Upper lobe of left lung (tissue), 6 donors: ENCODE results near the gene EPHB1. TPM values are rescaled to one million over a fixed set of nuclear protein-coding genes. Genes with fewer than 3 reads are reported as not detected.

ENCODE experiments used
- ATAC-seq, 2 donors: fragments of 200-7000 bp; cut with Tn5 transposase; one replicate each; pipeline ENCODE4 v1.9.1; 2022; ENCODE audit warnings: mild to moderate bottlenecking in 2 of 2, moderate library complexity in 2 of 2; ENCODE audit not compliant: low FRiP score in 2 of 2
- DNase-seq, 2 donors: peaks; one replicate each; pipeline ENCODE4 v3.0.0-alpha.2; 2019 to 2020
- H3K27ac ChIP-seq, 4 donors: fragments of 200-600 bp; sonication (generic); one replicate each; pipeline ENCODE4 v1.5.1; 2016 to 2019
- H3K27me3 ChIP-seq, 4 donors: fragments of 200-600 bp; sonication (generic); one replicate each; pipeline ENCODE4 v1.5.1; 2017 to 2019
- H3K36me3 ChIP-seq, 4 donors: fragments of 200-600 bp; sonication (generic); one replicate each; pipeline ENCODE4 v1.5.1; 2016 to 2019
- H3K4me1 ChIP-seq, 4 donors: fragments of 200-600 bp; sonication (generic); one replicate each; pipeline ENCODE4 v1.5.1; 2018 to 2019
- H3K4me3 ChIP-seq, 4 donors: fragments of 200-600 bp; sonication (generic); one replicate each; pipeline ENCODE4 v1.5.1; 2017 to 2019; ENCODE audit warnings: mild to moderate bottlenecking in 2 of 4, moderate library complexity in 1 of 4
- H3K9me3 ChIP-seq, 4 donors: fragments of 200-600 bp; sonication (generic); one replicate each; pipeline ENCODE4 v1.5.1; 2018 to 2019
- EP300 ChIP-seq, 4 donors: sonication (generic); formaldehyde crosslinking; IDR thresholded peaks; one replicate each; pipeline ENCODE4 v1.5.1; 2017; ENCODE audit warnings: antibody characterized with exemption in 4 of 4, control low read depth in 2 of 4
- POLR2A ChIP-seq, 4 donors: fragments of 450-650 bp; IDR thresholded peaks; one replicate each; pipeline ENCODE4 v1.5.1; 2016 to 2017; ENCODE audit warnings: antibody characterized with exemption in 4 of 4, mild to moderate bottlenecking in 2 of 4
- POLR2AphosphoS5 ChIP-seq, 2 donors: sonication (generic); formaldehyde crosslinking; IDR thresholded peaks; one replicate each; pipeline ENCODE4 v1.5.1; 2017; ENCODE audit warnings: antibody characterized with exemption in 2 of 2
- WGBS, 2 donors: methylation state at CpG; one replicate each; pipeline ENCODE4 v1.1.5; 2017 to 2018; 5-methylcytosine and 5-hydroxymethylcytosine counted together
- total RNA-seq, 6 donors: library from RNA; depleted of rRNA in 4 of 6; stranded (reverse); fragments of >200 nt in 4 of 6; gene quantifications; one replicate each; pipeline versions ENCODE4 v1.1.0 to v1.2.1, GENCODE V29; 2016 to 2021
- TF ChIP-seq, protein P1 (sequence below), 6 experiments: fragments of 450-650 bp in 4 of 6; fragments of 200-600 bp in 2 of 6; sonication (generic) in 2 of 6; IDR thresholded peaks; one replicate each; pipeline ENCODE4 v1.5.1; 2016 to 2019; ENCODE audit warnings: antibody characterized with exemption in 6 of 6
- donor health status: DM: no; HTN: no; CAD: no; lungs with moderate emphysema.
- donor health status: DM: no; HTN: yes; CAD: no; lungs with severe emphysema.

EPHB1 gene
- total RNA-seq, result 10 to 100 TPM in 1 of 6 donors, 1 to 10 TPM in 4, not detected in 1; 1.3 to 14.6 (median 2.4) TPM

DNA sequence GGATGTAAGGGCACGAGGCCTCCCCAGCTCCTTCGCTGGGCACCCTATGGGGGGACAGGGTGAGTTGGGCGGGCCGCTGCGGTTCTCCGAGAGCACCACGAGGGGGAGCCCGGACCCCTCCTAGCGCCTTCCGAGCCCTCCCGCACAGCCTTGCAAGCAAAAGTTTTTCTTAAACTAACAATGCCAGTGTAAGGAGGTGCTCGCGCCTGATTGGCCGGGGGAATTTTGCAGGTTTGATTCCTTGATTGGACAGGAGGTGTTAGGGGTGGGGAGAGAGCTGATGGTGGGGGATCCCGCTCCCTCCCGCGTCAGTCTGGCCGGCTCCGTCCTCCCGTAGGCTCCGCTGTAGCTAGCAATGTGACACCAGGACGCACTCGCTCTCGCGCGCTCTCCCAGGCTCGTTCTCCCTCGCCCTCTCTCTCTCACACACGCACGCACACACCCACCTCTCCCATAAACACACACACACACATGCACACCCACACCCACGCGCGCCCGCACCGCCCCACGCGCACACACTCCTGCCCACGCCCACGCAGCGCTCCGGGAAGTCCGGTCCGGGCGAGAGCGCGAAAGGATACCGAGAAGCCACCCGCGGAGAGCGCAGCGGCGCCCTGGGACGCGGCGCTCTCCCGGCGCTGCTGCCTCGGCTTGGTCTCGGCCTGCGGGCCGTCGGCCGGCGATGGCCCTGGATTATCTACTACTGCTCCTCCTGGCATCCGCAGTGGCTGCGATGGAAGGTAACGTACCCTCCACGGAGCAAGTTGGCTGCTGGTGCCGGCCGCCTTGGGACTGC, at the start of gene EPHB1:
Gene EPHB1, plus strand, starts transcription at position 311 of the 796 bp plus-strand sequence.
- no peak within 1 kb of the TSS for H3K27ac ChIP-seq
- H3K4me3 ChIP-seq, result peak within 1 kb of the TSS; percentile 7 to 54 (median 46)
- H3K36me3 ChIP-seq, result no peaks in the 10 kb centered on the region
- H3K27me3 ChIP-seq, result peaks cover 0 to 23% (median 12%) of the 10 kb centered on the region in 4 donors
- 0 to 2% methylated on average over 30 to 62 of the region's 70 CpGs for WGBS, 2 donors
- no peak for TF ChIP-seq POLR2A (IDR thresholded peaks at IDR 0.05)
- TF ChIP-seq, protein P1, sequence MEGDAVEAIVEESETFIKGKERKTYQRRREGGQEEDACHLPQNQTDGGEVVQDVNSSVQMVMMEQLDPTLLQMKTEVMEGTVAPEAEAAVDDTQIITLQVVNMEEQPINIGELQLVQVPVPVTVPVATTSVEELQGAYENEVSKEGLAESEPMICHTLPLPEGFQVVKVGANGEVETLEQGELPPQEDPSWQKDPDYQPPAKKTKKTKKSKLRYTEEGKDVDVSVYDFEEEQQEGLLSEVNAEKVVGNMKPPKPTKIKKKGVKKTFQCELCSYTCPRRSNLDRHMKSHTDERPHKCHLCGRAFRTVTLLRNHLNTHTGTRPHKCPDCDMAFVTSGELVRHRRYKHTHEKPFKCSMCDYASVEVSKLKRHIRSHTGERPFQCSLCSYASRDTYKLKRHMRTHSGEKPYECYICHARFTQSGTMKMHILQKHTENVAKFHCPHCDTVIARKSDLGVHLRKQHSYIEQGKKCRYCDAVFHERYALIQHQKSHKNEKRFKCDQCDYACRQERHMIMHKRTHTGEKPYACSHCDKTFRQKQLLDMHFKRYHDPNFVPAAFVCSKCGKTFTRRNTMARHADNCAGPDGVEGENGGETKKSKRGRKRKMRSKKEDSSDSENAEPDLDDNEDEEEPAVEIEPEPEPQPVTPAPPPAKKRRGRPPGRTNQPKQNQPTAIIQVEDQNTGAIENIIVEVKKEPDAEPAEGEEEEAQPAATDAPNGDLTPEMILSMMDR (IDR thresholded peaks at IDR 0.05), result peak; percentile 54 to 86 (median 78)
- ATAC-seq (peak; percentile 86 to 89), DNase-seq (peak; percentile 71 to 89)
- H3K4me1 ChIP-seq, result peaks cover 17 to 31% (median 21%) of the 10 kb centered on the region in 4 donors
- no peaks in the 10 kb centered on the region for H3K9me3 ChIP-seq

DNA sequence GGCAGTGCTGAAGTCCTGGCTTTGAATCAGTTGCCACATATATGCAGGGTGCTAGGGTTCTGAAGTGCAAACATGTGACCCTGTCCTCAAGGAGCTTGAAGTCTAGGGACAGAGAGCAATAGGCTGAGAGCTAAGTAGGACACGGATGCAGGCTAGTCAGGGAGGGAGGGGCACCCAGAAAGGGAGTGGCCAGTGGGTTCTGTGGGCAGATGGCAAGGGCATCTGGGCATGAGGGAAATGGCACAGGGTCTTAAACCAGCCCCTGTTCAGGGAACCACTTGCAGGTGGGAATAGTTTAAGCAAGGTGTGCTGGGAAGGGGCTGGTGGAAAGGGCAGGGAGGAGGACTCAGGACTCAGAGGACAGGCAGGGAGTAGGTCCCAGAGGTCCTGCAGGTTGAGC, 46.4 kb upstream of the EPHB1 start:
- ATAC-seq (no peak), DNase-seq (no peak)
- Histone ChIP-seq H3K36me3 (no peaks in the 10 kb centered on the region), H3K9me3 (no peaks in the 10 kb centered on the region), H3K4me3 (no peak overlapping the region), H3K27ac (no peak overlapping the region), H3K27me3 (no peaks in the 10 kb centered on the region), H3K4me1 (no peaks in the 10 kb centered on the region)
- no peak for TF ChIP-seq POLR2A (IDR thresholded peaks at IDR 0.05)
- TF ChIP-seq POLR2AphosphoS5 (IDR thresholded peaks at IDR 0.05), result no peak
- TF ChIP-seq EP300 (IDR thresholded peaks at IDR 0.05), result no peak
- TF ChIP-seq, protein P1 (IDR thresholded peaks at IDR 0.05), result no peak
- WGBS, 2 donors, result 100% methylated on average over 1 of the region's 1 CpG

DNA sequence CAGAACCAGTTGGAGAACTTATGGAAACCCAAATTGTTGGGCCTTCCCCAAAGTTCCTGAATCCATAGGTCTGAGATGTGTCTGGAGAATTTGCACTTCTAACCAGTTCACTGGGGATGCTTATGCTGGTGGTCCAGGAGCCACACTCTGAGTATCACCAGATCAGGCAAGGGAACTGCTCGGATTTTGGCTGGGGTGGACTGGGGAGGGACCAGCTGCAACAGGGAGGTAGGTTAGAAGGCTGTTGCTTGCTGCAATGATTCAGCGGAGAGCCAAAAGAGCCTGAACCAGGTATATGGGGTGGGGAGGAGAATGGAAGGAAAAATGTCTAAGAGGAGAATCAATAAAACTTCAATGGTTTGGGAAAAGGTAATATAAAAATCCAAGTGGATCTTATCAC, 45.9 kb upstream of the EPHB1 start:
- 81 to 83% methylated on average over 2 of the region's 2 CpGs for WGBS, 2 donors
- H3K36me3 ChIP-seq, result no peaks in the 10 kb centered on the region
- H3K4me1 ChIP-seq, result no peaks in the 10 kb centered on the region
- no peak overlapping the region for H3K4me3 ChIP-seq
- H3K9me3 ChIP-seq, result no peaks in the 10 kb centered on the region
- no peaks in the 10 kb centered on the region for H3K27me3 ChIP-seq
- TF ChIP-seq, protein P1 (IDR thresholded peaks at IDR 0.05), result no peak
- no peak for TF ChIP-seq POLR2A (IDR thresholded peaks at IDR 0.05)
- TF ChIP-seq EP300 (IDR thresholded peaks at IDR 0.05), result no peak
- TF ChIP-seq POLR2AphosphoS5 (IDR thresholded peaks at IDR 0.05), result no peak
- ATAC-seq (no peak), DNase-seq (no peak)
- H3K27ac ChIP-seq, result no peak overlapping the region

- TF ChIP-seq, protein P1 (IDR thresholded peaks at IDR 0.05), result no peak
- TF ChIP-seq POLR2AphosphoS5 (IDR thresholded peaks at IDR 0.05) (no peak), POLR2A (IDR thresholded peaks at IDR 0.05) (no peak), EP300 (IDR thresholded peaks at IDR 0.05) (no peak)
- H3K27ac ChIP-seq, result no peak overlapping the region
- no peak for ATAC-seq
- DNase-seq, result no peak
- H3K27me3 ChIP-seq, result no peaks in the 10 kb centered on the region
- H3K4me1 ChIP-seq, result no peaks in the 10 kb centered on the region
- H3K36me3 ChIP-seq, result no peaks in the 10 kb centered on the region
- WGBS, 2 donors, result 84 to 93% methylated on average over 5 to 7 of the region's 7 CpGs
- H3K9me3 ChIP-seq, result no peaks in the 10 kb centered on the region
- no peak overlapping the region for H3K4me3 ChIP-seq
Observed at GRCh38 chr3:134749802-134750553, 45.1 kb upstream of the EPHB1 start.
